Testis (tissue), 2 donors: Measurements from ENCODE around the gene PTGDS.

Source experiments
- CTCF ChIP-seq, 3 experiments: fragments of 450-650 bp in 2 of 3; fragments of 200-600 bp in 1 of 3; sonication (generic) in 1 of 3; IDR thresholded peaks; one replicate each; pipeline ENCODE4 v1.5.1; 2016 to 2019; ENCODE audit warnings: antibody characterized with exemption in 3 of 3, mild to moderate bottlenecking in 2 of 3, moderate library complexity in 1 of 3
- POLR2A ChIP-seq: fragments of 450-650 bp; IDR thresholded peaks from one replicate; pipeline ENCODE4 v1.6.1; 2017; ENCODE audit warnings: antibody characterized with exemption, mild to moderate bottlenecking, moderate library complexity

- no peak for TF ChIP-seq CTCF (IDR thresholded peaks at IDR 0.05)
- TF ChIP-seq POLR2A = no peak
Observed at GRCh38 chr9:136960212-136960937, 16.9 kb upstream of the PTGDS start.
